ENCODE measurements around the gene HIGD1A.

The HIGD1A gene

DNA sequence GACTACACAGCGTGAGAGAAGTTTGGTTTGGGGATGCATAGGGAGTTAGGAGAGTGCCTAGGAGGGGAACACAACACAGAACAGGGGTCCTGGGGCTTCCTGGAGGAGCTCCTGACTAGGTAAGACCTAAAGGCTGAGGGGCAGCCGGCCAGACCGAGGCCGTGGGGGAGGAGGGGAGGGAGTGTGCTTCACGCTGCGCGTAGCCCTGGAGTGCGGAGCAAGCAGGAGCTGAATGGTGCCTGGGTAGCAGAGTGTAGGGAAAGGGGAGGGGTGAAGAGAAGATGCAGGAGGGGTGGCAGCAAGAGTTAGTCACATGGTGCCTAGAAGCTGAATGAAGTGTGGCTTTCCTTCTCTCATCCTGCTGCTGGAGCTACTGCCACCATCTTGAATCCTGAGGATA lies 69.3 kb downstream of the HIGD1A start:
- no peak for DNase-seq (ENCODE audit: low spot score)

DNA sequence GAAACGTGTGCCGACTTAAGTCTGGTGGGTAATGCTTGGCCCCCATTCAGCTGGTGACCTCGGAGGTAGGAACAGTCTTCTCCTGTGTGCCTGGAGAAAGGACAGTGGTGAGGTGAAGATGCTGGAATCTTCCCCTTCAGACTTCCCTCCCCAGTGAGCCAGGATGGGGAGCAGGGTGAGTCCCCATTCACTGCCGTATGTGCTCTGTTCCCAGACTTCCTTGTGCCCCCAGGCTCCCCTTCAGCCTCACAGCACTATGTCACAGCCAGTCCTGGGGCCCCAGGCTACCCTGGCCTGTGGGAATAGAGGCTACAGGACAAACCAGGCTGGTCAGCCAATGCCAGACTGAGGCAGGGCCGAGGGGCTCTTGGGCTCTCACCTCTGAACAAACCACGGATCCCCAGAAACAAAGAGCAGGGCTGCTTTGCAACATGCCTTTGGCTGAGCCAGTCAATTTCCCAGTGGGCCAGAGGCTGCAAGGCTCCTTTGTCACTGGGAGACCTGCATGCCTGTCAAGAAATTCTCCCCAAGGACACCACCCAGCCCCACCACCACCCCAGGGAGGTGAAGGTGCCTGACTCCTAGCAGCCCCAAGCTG lies 69.9 kb downstream of the HIGD1A start:
- no peak for DNase-seq (ENCODE audit: low spot score)

DNA sequence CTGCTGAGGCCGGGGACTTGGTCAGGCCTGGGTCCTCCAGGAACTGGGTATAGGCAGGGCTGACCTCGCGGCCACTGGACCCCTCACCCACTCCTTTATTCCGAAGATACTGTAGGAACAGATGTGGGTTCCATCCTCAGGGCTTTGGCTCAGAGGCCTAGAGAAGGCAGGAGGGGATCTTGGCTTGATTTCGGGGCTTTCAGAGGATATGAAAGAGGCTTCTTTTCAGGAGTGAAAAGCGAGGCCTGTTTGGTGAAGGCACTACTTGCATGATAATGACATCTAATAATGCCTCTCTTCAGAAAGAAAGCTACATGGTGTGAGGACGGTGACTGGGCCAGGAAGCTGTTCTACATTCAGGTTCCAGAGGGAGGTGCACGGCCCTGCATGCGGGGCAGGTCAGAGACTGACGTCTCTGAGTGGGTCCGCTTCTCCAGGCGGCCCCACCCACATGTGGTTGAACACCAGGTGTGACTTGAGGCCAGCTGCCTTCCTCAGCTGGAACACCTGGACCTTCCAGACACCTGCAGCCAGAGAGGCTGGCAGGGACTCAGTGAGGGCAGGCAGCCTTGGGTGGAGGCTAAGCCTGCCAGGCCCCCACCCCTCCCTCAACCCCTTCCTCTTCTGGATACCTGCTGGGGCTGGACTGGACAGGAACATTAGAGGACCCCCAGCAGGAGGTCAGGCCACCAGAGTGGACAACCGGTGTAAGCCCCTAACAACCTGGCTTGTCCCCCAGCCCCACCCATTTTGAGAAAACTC lies 70.6 kb downstream of the HIGD1A start:
- no peak for DNase-seq (ENCODE audit: low spot score)
